Sigmoid colon (tissue), 7 donors: ENCODE results near the gene MTERF1. TPM values are rescaled to one million over a fixed set of nuclear protein-coding genes. Genes with fewer than 3 reads are reported as not detected.
"Not testable (repeated sequence)": the region's sequence is repeated elsewhere in the genome, so short reads cannot be mapped to it uniquely, and the experiment has no call there.

ENCODE experiments used
- DNase-seq: peaks from one replicate; pipeline ENCODE4 v3.0.0-alpha.2; 2019
- H3K27ac ChIP-seq, 4 donors: fragments of 200-600 bp; sonication (generic); one replicate each; pipeline ENCODE4 v1.5.1; 2016 to 2019; ENCODE audit warnings: mild to moderate bottlenecking in 1 of 4
- H3K27me3 ChIP-seq, 3 donors: fragments of 200-600 bp; sonication (generic); one replicate each; pipeline ENCODE4 v1.5.1; 2019; ENCODE audit warnings: mild to moderate bottlenecking in 1 of 3
- H3K36me3 ChIP-seq, 4 donors: fragments of 200-600 bp; sonication (generic); one replicate each; pipeline ENCODE4 v1.5.1; 2016 to 2019
- H3K4me1 ChIP-seq, 4 donors: fragments of 200-600 bp; sonication (generic); one replicate each; pipeline ENCODE4 v1.5.1; 2017 to 2019
- H3K4me3 ChIP-seq, 4 donors: fragments of 200-600 bp; sonication (generic); one replicate each; pipeline ENCODE4 v1.5.1; 2017 to 2019; ENCODE audit warnings: mild to moderate bottlenecking in 2 of 4, moderate library complexity in 1 of 4
- H3K9me3 ChIP-seq, 4 donors: fragments of 200-600 bp in 3 of 4; sonication (generic) in 3 of 4; one replicate each; pipeline versions ENCODE4 v1.5.1 to v1.6.1; 2013 to 2019
- CTCF ChIP-seq, 4 experiments: fragments of 450-650 bp in 3 of 4; fragments of 200-600 bp in 1 of 4; IDR thresholded peaks; one replicate each; pipeline ENCODE4 v1.5.1; 2016 to 2019; ENCODE audit warnings: antibody characterized with exemption in 4 of 4, mild to moderate bottlenecking in 3 of 4, moderate library complexity in 2 of 4
- EP300 ChIP-seq, 4 donors: sonication (generic); formaldehyde crosslinking; IDR thresholded peaks; one replicate each; pipeline ENCODE4 v1.6.1; 2017; ENCODE audit warnings: antibody characterized with exemption in 4 of 4
- POLR2A ChIP-seq, 2 donors: fragments of 450-650 bp; IDR thresholded peaks; one replicate each; pipeline ENCODE4 v1.6.1; 2016; ENCODE audit warnings: antibody characterized with exemption in 2 of 2, mild to moderate bottlenecking in 2 of 2, moderate library complexity in 2 of 2
- POLR2AphosphoS5 ChIP-seq, 4 donors: sonication (generic); formaldehyde crosslinking; IDR thresholded peaks; one replicate each; pipeline ENCODE4 v1.6.1; 2017; ENCODE audit warnings: antibody characterized with exemption in 4 of 4
- WGBS, 2 donors: extraction: QIAGEN DNeasy Blood & Tissue Kit; methylation state at CpG; one replicate each; pipeline ENCODE4 v1.1.7; 2013; 5-methylcytosine and 5-hydroxymethylcytosine counted together
- intact Hi-C: fragments of 100-400 bp; cut with DNase I; formaldehyde crosslinking; loops from one replicate; pipeline ENCODE4 v1.15.1; 2023
- polyA plus RNA-seq, 3 donors: library from polyadenylated mRNA; stranded (reverse); fragments of 200-250 nt; gene quantifications; one replicate each; pipeline ENCODE4 v1.2.3, GENCODE V29; 2013
- total RNA-seq, 4 donors: library from RNA; depleted of rRNA; stranded (reverse); fragments of >200 nt; gene quantifications; one replicate each; pipeline ENCODE4 v1.1.0, GENCODE V29; 2016
- donor health status: healthy with polysubstance abuse.
- donor health status: Bipolar disorder and iron deficiency.
- donor health status: healthy.

The MTERF1 gene
- total and polyA plus RNA-seq, 7 donors: 6.6 to 11.6 (median 9.5) TPM

- H3K4me1 ChIP-seq: no peaks in the 10 kb centered on the region
- peaks cover 0 to 18% (median 2%) of the 10 kb centered on the region in 4 donors for H3K36me3 ChIP-seq
- intact Hi-C loops: no loop called here
- H3K27me3 ChIP-seq: no peaks in the 10 kb centered on the region
- H3K9me3 ChIP-seq: no peaks in the 10 kb centered on the region
- no peak for DNase-seq
- TF ChIP-seq POLR2AphosphoS5 (IDR thresholded peaks at IDR 0.05): no peak
- TF ChIP-seq CTCF (IDR thresholded peaks at IDR 0.05): no peak
- no peak for TF ChIP-seq EP300 (IDR thresholded peaks at IDR 0.05)
- no peak for TF ChIP-seq POLR2A (IDR thresholded peaks at IDR 0.05)
- H3K4me3 ChIP-seq: no peak overlapping the region
- no peak overlapping the region for H3K27ac ChIP-seq
Observed at GRCh38 chr7:91872928-91873327, 7.6 kb downstream of the MTERF1 start.

GRCh38 chr7:91872069-91872468 lies 8.4 kb downstream of the MTERF1 start:
- no peak for DNase-seq
- TF ChIP-seq CTCF (IDR thresholded peaks at IDR 0.05) (no peak), EP300 (IDR thresholded peaks at IDR 0.05) (no peak), POLR2A (IDR thresholded peaks at IDR 0.05) (no peak), POLR2AphosphoS5 (IDR thresholded peaks at IDR 0.05) (no peak)
- no peak overlapping the region for H3K4me3 ChIP-seq
- H3K27me3 ChIP-seq: no peaks in the 10 kb centered on the region
- H3K36me3 ChIP-seq: peaks cover 0 to 18% (median 2%) of the 10 kb centered on the region in 4 donors
- H3K27ac ChIP-seq: no peak overlapping the region
- intact Hi-C loops: no loop called here
- no peaks in the 10 kb centered on the region for H3K4me1 ChIP-seq
- no peaks in the 10 kb centered on the region for H3K9me3 ChIP-seq

GRCh38 chr7:91869661-91870060 lies 10.8 kb downstream of the MTERF1 start:
- intact Hi-C loops: no loop called here
- WGBS, 2 donors: 89 to 94% methylated on average over 1 of the region's 1 CpG
- TF ChIP-seq CTCF (IDR thresholded peaks at IDR 0.05): no peak

GRCh38 chr7:91866599-91867148 lies 13.8 kb downstream of the MTERF1 start:
- Histone ChIP-seq H3K4me1 (no peaks in the 10 kb centered on the region), H3K27me3 (no peaks in the 10 kb centered on the region), H3K4me3 (no peak overlapping the region), H3K9me3 (no peaks in the 10 kb centered on the region), H3K27ac (no peak overlapping the region), H3K36me3 (no peaks in the 10 kb centered on the region)
- DNase-seq: no peak
- WGBS, 2 donors: 67 to 68% methylated on average over 2 of the region's 2 CpGs
- intact Hi-C loops: no loop called here
- TF ChIP-seq EP300 (IDR thresholded peaks at IDR 0.05) (no peak), POLR2A (IDR thresholded peaks at IDR 0.05) (no peak), POLR2AphosphoS5 (IDR thresholded peaks at IDR 0.05) (no peak), CTCF (IDR thresholded peaks at IDR 0.05) (no peak)

More at GRCh38 chr7:91869661-91870060, 10.8 kb downstream of the MTERF1 start:
- no peak overlapping the region for H3K4me3 ChIP-seq
- H3K9me3 ChIP-seq: no peaks in the 10 kb centered on the region
- DNase-seq: no peak
- no peaks in the 10 kb centered on the region for H3K4me1 ChIP-seq
- no peak overlapping the region for H3K27ac ChIP-seq
- H3K36me3 ChIP-seq: peaks cover 0 to 17% (median 2%) of the 10 kb centered on the region in 4 donors
- no peaks in the 10 kb centered on the region for H3K27me3 ChIP-seq

- no peaks in the 10 kb centered on the region for H3K36me3 ChIP-seq
Observed at GRCh38 chr7:91865511-91865910, 15.0 kb downstream of the MTERF1 start.

GRCh38 chr7:91864604-91865003 lies 15.9 kb downstream of the MTERF1 start:
- intact Hi-C loops, H3K4me3 ChIP-seq, H3K36me3 ChIP-seq, H3K9me3 ChIP-seq, H3K4me1 ChIP-seq, H3K27ac ChIP-seq, H3K27me3 ChIP-seq, DNase-seq: not testable (repeated sequence)

More at GRCh38 chr7:91865511-91865910, 15.0 kb downstream of the MTERF1 start:
- Histone ChIP-seq H3K4me1 (no peaks in the 10 kb centered on the region), H3K27me3 (no peaks in the 10 kb centered on the region), H3K27ac (no peak overlapping the region), H3K4me3 (no peak overlapping the region), H3K9me3 (no peaks in the 10 kb centered on the region)
- TF ChIP-seq POLR2A (IDR thresholded peaks at IDR 0.05) (no peak), EP300 (IDR thresholded peaks at IDR 0.05) (no peak), CTCF (IDR thresholded peaks at IDR 0.05) (no peak), POLR2AphosphoS5 (IDR thresholded peaks at IDR 0.05) (no peak)
- DNase-seq: no peak
- intact Hi-C loops: no loop called here
- WGBS, 2 donors: 94 to 96% methylated on average over 2 of the region's 2 CpGs
